ENCODE results near the gene SIN3A.

GRCh38 chr15:75456710-75457109 is 5.2 kb upstream of the SIN3A start:
- TF ChIP-seq CTCF (IDR thresholded peaks at IDR 0.05; ENCODE audit: control extremely low read depth in 1 of 3, insufficient read depth in 1 of 3, low read depth in 1 of 3, low read length in 3 of 3) (no peak), EZH2 (IDR thresholded peaks at IDR 0.05; ENCODE audit: low read depth, low read length, severe bottlenecking) (no peak), POLR2A (IDR thresholded peaks at IDR 0.05; ENCODE audit: control extremely low read depth in 1 of 2, low read depth in 2 of 2, low read length in 2 of 2) (no peak), EP300 (IDR thresholded peaks at IDR 0.05; ENCODE audit: borderline replicate concordance in 1 of 2, low read depth in 2 of 2, low read length in 2 of 2) (no peak), TEAD4 (IDR thresholded peaks at IDR 0.05; ENCODE audit: low read depth, low read length) (no peak), RFX5 (IDR thresholded peaks at IDR 0.05; ENCODE audit: borderline replicate concordance, low read depth, low read length) (no peak), SP1 (IDR thresholded peaks at IDR 0.05; ENCODE audit: low read depth, low read length) (no peak), TAF1 (IDR thresholded peaks at IDR 0.05; ENCODE audit: low read depth, low read length) (no peak), BRCA1 (IDR thresholded peaks at IDR 0.05; ENCODE audit: low read depth, low read length) (no peak), KDM1A (IDR thresholded peaks at IDR 0.05; ENCODE audit: borderline replicate concordance, low read length) (no peak), TCF12 (IDR thresholded peaks at IDR 0.05; ENCODE audit: low read depth, low read length) (no peak)
- TF ChIP-seq, protein P1, sequence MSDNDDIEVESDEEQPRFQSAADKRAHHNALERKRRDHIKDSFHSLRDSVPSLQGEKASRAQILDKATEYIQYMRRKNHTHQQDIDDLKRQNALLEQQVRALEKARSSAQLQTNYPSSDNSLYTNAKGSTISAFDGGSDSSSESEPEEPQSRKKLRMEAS (IDR thresholded peaks at IDR 0.05) = no peak
- TF ChIP-seq, protein P2, sequence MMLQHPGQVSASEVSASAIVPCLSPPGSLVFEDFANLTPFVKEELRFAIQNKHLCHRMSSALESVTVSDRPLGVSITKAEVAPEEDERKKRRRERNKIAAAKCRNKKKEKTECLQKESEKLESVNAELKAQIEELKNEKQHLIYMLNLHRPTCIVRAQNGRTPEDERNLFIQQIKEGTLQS (IDR thresholded peaks at IDR 0.05; ENCODE audit: insufficient read depth, low read depth, low read length) = no peak

All from H1 (cell line).